Measurements from ENCODE around the gene TMEM263. TPM values are rescaled to one million over a fixed set of nuclear protein-coding genes. Genes with fewer than 3 reads are reported as not detected.

TMEM263 gene
- total RNA-seq, result 173 and 188 TPM in 2 replicates

GRCh38 chr12:106955377-106956047 is at the start of gene TMEM263:
TSS of gene TMEM263 (plus strand) at chr12:106955907. CDS start at chr12:106967117, 11,210 bp downstream.

GRCh38 chr12:106986625-106987389 is 31.1 kb downstream of the TMEM263 start, which contains the start of gene MTERF2:
TSS of gene MTERF2 (minus strand) at chr12:106987146. CDS start at chr12:106978714, 8,432 bp downstream.

Other genes starting within 250 kb of the TMEM263 start
- gene RIC8B, start 181.2 kb upstream of the TMEM263 start, total RNA-seq, result 12.8 and 17.5 TPM in 2 replicates
- gene MTERF2, start 31.2 kb downstream of the TMEM263 start, total RNA-seq, result 3.9 and 4.1 TPM in 2 replicates
- 11.3 and 18.9 TPM in 2 replicates for gene CRY1, start 137.6 kb downstream of the TMEM263 start, total RNA-seq

All from smooth muscle cell of the umbilical artery (primary cell).